ENCODE measurements around the gene CCDC192. TPM values are rescaled to one million over a fixed set of nuclear protein-coding genes. Genes with fewer than 3 reads are reported as not detected.

Gene CCDC192
- total RNA-seq, 1 donor from 2014 or later = not detected

- no peak overlapping the region for H3K9ac ChIP-seq
- no peaks in the 10 kb centered on the region for H3K79me2 ChIP-seq (ENCODE audit: low read depth)
- no peak overlapping the region for H3K4me3 Mint-ChIP-seq
- TF ChIP-seq EZH2 (IDR thresholded peaks at IDR 0.05) (no peak), EZH2phosphoT487 (IDR thresholded peaks at IDR 0.05) (no peak), CTCF (IDR thresholded peaks at IDR 0.05) (no peak)
- H3K36me3 Mint-ChIP-seq = no peaks in the 10 kb centered on the region
- H3K4me3 ChIP-seq = no peak overlapping the region
- no peak overlapping the region for H3K4me2 ChIP-seq
- no peak overlapping the region for H2AFZ ChIP-seq (replicated peaks)
- H3K27ac Mint-ChIP-seq = no peak overlapping the region
- no peaks in the 10 kb centered on the region for H4K20me1 ChIP-seq (ENCODE audit: low read depth)
- H3F3A ChIP-seq (ENCODE audit: low read depth) = no peaks in the 10 kb centered on the region
- DNase-seq (ENCODE audit: low spot score) = no peak
- H3K9me3 Mint-ChIP-seq = no peaks in the 10 kb centered on the region
- H3K4me1 Mint-ChIP-seq = peaks cover 4% of the 10 kb centered on the region
- no peaks in the 10 kb centered on the region for H3K36me3 ChIP-seq
- H3K4me1 ChIP-seq = no peaks in the 10 kb centered on the region
- H3K27me3 ChIP-seq = no peaks in the 10 kb centered on the region
- H3K27ac ChIP-seq = no peak overlapping the region
- peaks cover 2% of the 10 kb centered on the region for H3K27me3 Mint-ChIP-seq (ENCODE audit: insufficient read depth, low read depth)
- H3K9me3 ChIP-seq (ENCODE audit: low read depth) = no peaks in the 10 kb centered on the region
These were observed 190.0 kb downstream of the CCDC192 start for GRCh38 chr5:127893232-127893631.

GRCh38 chr5:127894461-127894860, 191.3 kb downstream of the CCDC192 start:
- Histone ChIP-seq H3F3A (ENCODE audit: low read depth) (no peaks in the 10 kb centered on the region), H4K20me1 (ENCODE audit: low read depth) (no peaks in the 10 kb centered on the region), H3K9me3 (ENCODE audit: low read depth) (no peaks in the 10 kb centered on the region), H3K79me2 (ENCODE audit: low read depth) (no peaks in the 10 kb centered on the region), H3K27ac (no peak overlapping the region), H3K4me2 (no peak overlapping the region), H3K4me1 (no peaks in the 10 kb centered on the region), H3K27me3 (no peaks in the 10 kb centered on the region), H3K9ac (no peak overlapping the region), H2AFZ (replicated peaks) (no peak overlapping the region), H3K36me3 (no peaks in the 10 kb centered on the region), H3K4me3 (no peak overlapping the region)
- H3K36me3 Mint-ChIP-seq = no peaks in the 10 kb centered on the region
- no peak overlapping the region for H3K27ac Mint-ChIP-seq
- no peak overlapping the region for H3K4me3 Mint-ChIP-seq
- peaks cover 6% of the 10 kb centered on the region for H3K4me1 Mint-ChIP-seq
- no peak for TF ChIP-seq EZH2phosphoT487 (IDR thresholded peaks at IDR 0.05)
- no peaks in the 10 kb centered on the region for H3K9me3 Mint-ChIP-seq
- no peak for DNase-seq (ENCODE audit: low spot score)
- H3K27me3 Mint-ChIP-seq (ENCODE audit: insufficient read depth, low read depth) = peaks cover 2% of the 10 kb centered on the region

- no peaks in the 10 kb centered on the region for H3K4me1 ChIP-seq
- H4K20me1 ChIP-seq (ENCODE audit: low read depth) = no peaks in the 10 kb centered on the region
- Mint-ChIP-seq H3K27ac (peak overlapping the region; percentile 36), H3K9me3 (no peaks in the 10 kb centered on the region), H3K36me3 (no peaks in the 10 kb centered on the region), H3K27me3 (ENCODE audit: insufficient read depth, low read depth) (peaks cover 3% of the 10 kb centered on the region), H3K4me1 (peaks cover 6% of the 10 kb centered on the region), H3K4me3 (no peak overlapping the region)
- H3K27ac ChIP-seq = no peak overlapping the region
- no peaks in the 10 kb centered on the region for H3K9me3 ChIP-seq (ENCODE audit: low read depth)
- H3K4me3 ChIP-seq = no peak overlapping the region
- no peak overlapping the region for H2AFZ ChIP-seq (replicated peaks)
- H3K79me2 ChIP-seq (ENCODE audit: low read depth) = no peaks in the 10 kb centered on the region
- H3F3A ChIP-seq (ENCODE audit: low read depth) = no peaks in the 10 kb centered on the region
- H3K9ac ChIP-seq = no peak overlapping the region
- TF ChIP-seq CTCF (IDR thresholded peaks at IDR 0.05) (no peak), EZH2phosphoT487 (IDR thresholded peaks at IDR 0.05) (no peak), EZH2 (IDR thresholded peaks at IDR 0.05) (no peak)
- H3K36me3 ChIP-seq = no peaks in the 10 kb centered on the region
- no peak for DNase-seq (ENCODE audit: low spot score)
- no peak overlapping the region for H3K4me2 ChIP-seq
- no peaks in the 10 kb centered on the region for H3K27me3 ChIP-seq
These were observed 195.5 kb downstream of the CCDC192 start for GRCh38 chr5:127898551-127899213.

DNA sequence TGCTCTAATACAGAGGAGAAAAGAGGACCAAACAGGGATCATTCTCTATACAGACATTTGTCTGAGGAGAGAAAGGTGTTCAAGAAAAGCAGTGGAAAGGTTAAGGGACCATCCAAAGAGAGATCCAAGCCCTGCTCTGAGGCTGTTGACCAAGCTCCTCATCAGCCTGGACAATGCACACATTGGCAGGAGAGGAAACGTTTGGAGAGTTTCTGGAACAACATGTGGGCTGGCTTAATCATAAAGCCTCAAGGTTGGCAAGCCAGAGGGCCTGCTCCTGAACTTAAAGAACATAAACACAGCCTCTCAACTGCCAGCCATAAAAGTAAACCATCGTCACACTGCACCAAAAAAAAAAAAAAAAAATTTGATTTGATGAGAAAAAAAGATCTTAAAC, 196.0 kb downstream of the CCDC192 start:
- no peaks in the 10 kb centered on the region for H3K36me3 ChIP-seq
- no peak for DNase-seq (ENCODE audit: low spot score)
- Mint-ChIP-seq H3K4me3 (no peak overlapping the region), H3K4me1 (peaks cover 6% of the 10 kb centered on the region), H3K27me3 (ENCODE audit: insufficient read depth, low read depth) (peaks cover 3% of the 10 kb centered on the region), H3K36me3 (no peaks in the 10 kb centered on the region), H3K27ac (no peak overlapping the region), H3K9me3 (no peaks in the 10 kb centered on the region)
- H3K9me3 ChIP-seq (ENCODE audit: low read depth) = no peaks in the 10 kb centered on the region
- H2AFZ ChIP-seq (replicated peaks) = no peak overlapping the region
- no peaks in the 10 kb centered on the region for H3F3A ChIP-seq (ENCODE audit: low read depth)
- no peak overlapping the region for H3K9ac ChIP-seq
- no peaks in the 10 kb centered on the region for H3K4me1 ChIP-seq
- H3K79me2 ChIP-seq (ENCODE audit: low read depth) = no peaks in the 10 kb centered on the region
- no peaks in the 10 kb centered on the region for H4K20me1 ChIP-seq (ENCODE audit: low read depth)
- H3K4me2 ChIP-seq = no peak overlapping the region
- no peaks in the 10 kb centered on the region for H3K27me3 ChIP-seq
- H3K4me3 ChIP-seq = no peak overlapping the region
- no peak for TF ChIP-seq CTCF (IDR thresholded peaks at IDR 0.05)
- no peak for TF ChIP-seq EZH2 (IDR thresholded peaks at IDR 0.05)
- TF ChIP-seq EZH2phosphoT487 (IDR thresholded peaks at IDR 0.05) = no peak
- H3K27ac ChIP-seq = no peak overlapping the region
